Activated T-cell treated with anti-CD3 and anti-CD28 coated beads, Interleukin-2, amount 50 U/mL, for 72 hours (primary cell): Measurements from ENCODE around the gene RBM20. TPM values are rescaled to one million over a fixed set of nuclear protein-coding genes. Genes with fewer than 3 reads are reported as not detected.

ENCODE experiments used
- ATAC-seq, 2 donors: fragments of 150-1000 bp; cut with Tn5 transposase; replicated peaks in 1 of 2; 2 replicates each; pipeline ENCODE4 v1.10.0; 2021; ENCODE audit warnings: moderate library complexity in 2 of 2, mild to moderate bottlenecking in 1 of 2
- DNase-seq, 2 donors: peaks; one replicate each; pipeline ENCODE4 v3.0.0; 2021 to 2022; ENCODE audit warnings: mixed read lengths in 1 of 2
- H3K27ac Mint-ChIP-seq: one replicate; pipeline ENCODE4 v1.8.0; 2022; ENCODE audit warnings: mild to moderate bottlenecking, moderate library complexity, mixed read lengths
- H3K27me3 Mint-ChIP-seq: one replicate; pipeline ENCODE4 v1.8.0; 2022; ENCODE audit warnings: low read depth, mixed read lengths
- H3K36me3 Mint-ChIP-seq, 2 donors: one replicate each; pipeline ENCODE4 v1.8.0; 2022; ENCODE audit warnings: mixed read lengths in 2 of 2, mild to moderate bottlenecking in 1 of 2; ENCODE audit not compliant: insufficient read depth in 2 of 2
- H3K4me1 Mint-ChIP-seq: one replicate; pipeline ENCODE4 v1.8.0; 2022; ENCODE audit warnings: low read depth, mixed read lengths
- H3K4me3 Mint-ChIP-seq, 2 donors: one replicate each; pipeline ENCODE4 v1.8.0; 2022; ENCODE audit warnings: mild to moderate bottlenecking in 2 of 2, mixed read lengths in 2 of 2, moderate library complexity in 2 of 2
- H3K9me3 Mint-ChIP-seq, 2 donors: one replicate each; pipeline ENCODE4 v1.8.0; 2022; ENCODE audit warnings: mixed read lengths in 2 of 2
- total RNA-seq, 2 donors: library from RNA; stranded (reverse); gene quantifications; one replicate each; pipeline ENCODE4 v1.2.3, GENCODE V29; 2022

The RBM20 gene
- total RNA-seq, 2 donors from 2014 or later, result 0.37 to 0.72 TPM

- H3K27ac Mint-ChIP-seq, result no peak overlapping the region
- H3K4me3 Mint-ChIP-seq, result no peak overlapping the region
- ATAC-seq, result no peak
- no peaks in the 10 kb centered on the region for H3K27me3 Mint-ChIP-seq
- H3K4me1 Mint-ChIP-seq, result peaks cover 22% of the 10 kb centered on the region
- H3K9me3 Mint-ChIP-seq, result no peaks in the 10 kb centered on the region
- no peaks in the 10 kb centered on the region for H3K36me3 Mint-ChIP-seq
- no peak for DNase-seq
Observed at GRCh38 chr10:110793886-110794285, 149.8 kb downstream of the RBM20 start.

- H3K9me3 Mint-ChIP-seq, result no peaks in the 10 kb centered on the region
Observed at GRCh38 chr10:110794808-110795207, 150.7 kb downstream of the RBM20 start.

GRCh38 chr10:110797416-110797815 is 153.3 kb downstream of the RBM20 start:
- DNase-seq, result no peak
- H3K4me1 Mint-ChIP-seq, result peaks cover 32% of the 10 kb centered on the region
- H3K9me3 Mint-ChIP-seq, result peaks cover 0 to 3% of the 10 kb centered on the region in 2 donors
- H3K27ac Mint-ChIP-seq, result no peak overlapping the region
- H3K36me3 Mint-ChIP-seq, result peaks cover 0 to 4% of the 10 kb centered on the region in 2 donors
- H3K27me3 Mint-ChIP-seq, result no peaks in the 10 kb centered on the region
- ATAC-seq, result no peak
- H3K4me3 Mint-ChIP-seq, result no peak overlapping the region

More at GRCh38 chr10:110794808-110795207, 150.7 kb downstream of the RBM20 start:
- DNase-seq (no peak), ATAC-seq (no peak)
- peaks cover 24% of the 10 kb centered on the region for H3K4me1 Mint-ChIP-seq
- H3K27me3 Mint-ChIP-seq, result no peaks in the 10 kb centered on the region
- no peak overlapping the region for H3K27ac Mint-ChIP-seq
- no peaks in the 10 kb centered on the region for H3K36me3 Mint-ChIP-seq
- H3K4me3 Mint-ChIP-seq, result no peak overlapping the region

GRCh38 chr10:110798340-110798739 is 154.2 kb downstream of the RBM20 start:
- DNase-seq (no peak), ATAC-seq (no peak)
- Mint-ChIP-seq H3K4me3 (no peak overlapping the region), H3K4me1 (peaks cover 42% of the 10 kb centered on the region), H3K36me3 (peaks cover 0 to 4% of the 10 kb centered on the region in 2 donors), H3K27me3 (no peaks in the 10 kb centered on the region), H3K9me3 (peaks cover 0 to 3% of the 10 kb centered on the region in 2 donors), H3K27ac (no peak overlapping the region)

GRCh38 chr10:110802090-110802489 is 158.0 kb downstream of the RBM20 start:
- Mint-ChIP-seq H3K36me3 (peaks cover 0 to 4% of the 10 kb centered on the region in 2 donors), H3K27me3 (no peaks in the 10 kb centered on the region), H3K4me1 (peaks cover 73% of the 10 kb centered on the region), H3K9me3 (peaks cover 0 to 3% of the 10 kb centered on the region in 2 donors), H3K4me3 (peak overlapping the region; percentile 46 to 62), H3K27ac (peak overlapping the region; percentile 30)
- no peak for ATAC-seq
- no peak for DNase-seq

GRCh38 chr10:110802551-110803238 is 158.6 kb downstream of the RBM20 start:
- Mint-ChIP-seq H3K4me1 (peaks cover 69% of the 10 kb centered on the region), H3K27me3 (no peaks in the 10 kb centered on the region), H3K9me3 (peaks cover 0 to 3% of the 10 kb centered on the region in 2 donors), H3K27ac (peak overlapping the region; percentile 30), H3K36me3 (peaks cover 0 to 4% of the 10 kb centered on the region in 2 donors), H3K4me3 (peak overlapping the region; percentile 46 to 62)
- ATAC-seq, result peak; percentile 69 to 78
- DNase-seq, result peak; percentile 51 to 56

- Mint-ChIP-seq H3K27me3 (no peaks in the 10 kb centered on the region), H3K36me3 (peaks cover 0 to 4% of the 10 kb centered on the region in 2 donors), H3K4me3 (peak overlapping the region; percentile 46 to 62), H3K9me3 (peaks cover 0 to 3% of the 10 kb centered on the region in 2 donors), H3K4me1 (peaks cover 64% of the 10 kb centered on the region), H3K27ac (peak overlapping the region; percentile 24)
- peak; percentile 27 to 67 for ATAC-seq
- DNase-seq, result no peak
Observed at GRCh38 chr10:110803239-110803749, 159.2 kb downstream of the RBM20 start.

- H3K9me3 Mint-ChIP-seq, result peaks cover 0 to 3% of the 10 kb centered on the region in 2 donors
Observed at GRCh38 chr10:110803830-110804338, 159.7 kb downstream of the RBM20 start.

GRCh38 chr10:110804376-110804775 is 160.2 kb downstream of the RBM20 start:
- Mint-ChIP-seq H3K4me3 (peak overlapping the region in 1 of 2 donors; percentile 60), H3K9me3 (peaks cover 0 to 3% of the 10 kb centered on the region in 2 donors), H3K27ac (no peak overlapping the region), H3K4me1 (peaks cover 59% of the 10 kb centered on the region), H3K27me3 (no peaks in the 10 kb centered on the region), H3K36me3 (peaks cover 0 to 4% of the 10 kb centered on the region in 2 donors)
- ATAC-seq, result no peak
- no peak for DNase-seq

More at GRCh38 chr10:110803830-110804338, 159.7 kb downstream of the RBM20 start:
- Mint-ChIP-seq H3K36me3 (peaks cover 0 to 4% of the 10 kb centered on the region in 2 donors), H3K27ac (peak overlapping the region; percentile 11), H3K4me3 (peak overlapping the region; percentile 24 to 60), H3K4me1 (peaks cover 64% of the 10 kb centered on the region), H3K27me3 (no peaks in the 10 kb centered on the region)
- peak; percentile 67 to 76 for ATAC-seq
- DNase-seq, result peak; percentile 37 to 38

GRCh38 chr10:110805292-110805691 is 161.2 kb downstream of the RBM20 start:
- H3K4me3 Mint-ChIP-seq, result no peak overlapping the region
- no peak overlapping the region for H3K27ac Mint-ChIP-seq
- peaks cover 0 to 3% of the 10 kb centered on the region in 2 donors for H3K9me3 Mint-ChIP-seq
- H3K27me3 Mint-ChIP-seq, result no peaks in the 10 kb centered on the region
- DNase-seq (no peak), ATAC-seq (no peak)
- peaks cover 55% of the 10 kb centered on the region for H3K4me1 Mint-ChIP-seq
- H3K36me3 Mint-ChIP-seq, result peaks cover 0 to 4% of the 10 kb centered on the region in 2 donors

GRCh38 chr10:110806335-110806734 is 162.2 kb downstream of the RBM20 start:
- H3K9me3 Mint-ChIP-seq, result peaks cover 0 to 3% of the 10 kb centered on the region in 2 donors
- no peak for ATAC-seq
- no peaks in the 10 kb centered on the region for H3K27me3 Mint-ChIP-seq
- no peak for DNase-seq
- peaks cover 0 to 4% of the 10 kb centered on the region in 2 donors for H3K36me3 Mint-ChIP-seq
- no peak overlapping the region for H3K4me3 Mint-ChIP-seq
- no peak overlapping the region for H3K27ac Mint-ChIP-seq
- peaks cover 55% of the 10 kb centered on the region for H3K4me1 Mint-ChIP-seq

GRCh38 chr10:110808123-110808522 is 164.0 kb downstream of the RBM20 start:
- Mint-ChIP-seq H3K27me3 (no peaks in the 10 kb centered on the region), H3K36me3 (no peaks in the 10 kb centered on the region), H3K4me3 (no peak overlapping the region), H3K9me3 (no peaks in the 10 kb centered on the region), H3K4me1 (peaks cover 40% of the 10 kb centered on the region), H3K27ac (no peak overlapping the region)
- ATAC-seq, result no peak
- DNase-seq, result no peak

GRCh38 chr10:110808615-110809014 is 164.5 kb downstream of the RBM20 start:
- peaks cover 35% of the 10 kb centered on the region for H3K4me1 Mint-ChIP-seq
- H3K27ac Mint-ChIP-seq, result no peak overlapping the region
- no peak overlapping the region for H3K4me3 Mint-ChIP-seq
- H3K27me3 Mint-ChIP-seq, result no peaks in the 10 kb centered on the region
- H3K9me3 Mint-ChIP-seq, result no peaks in the 10 kb centered on the region
- ATAC-seq (no peak), DNase-seq (no peak)
- H3K36me3 Mint-ChIP-seq, result no peaks in the 10 kb centered on the region
